Left ventricle myocardium inferior (tissue), 1 donor: ENCODE results near the gene TESK2. TPM values are rescaled to one million over a fixed set of nuclear protein-coding genes. Genes with fewer than 3 reads are reported as not detected.

Source experiments
- DNase-seq: peaks from one replicate; pipeline ENCODE4 v3.0.0-alpha.2; 2020
- H3K27ac ChIP-seq: fragments of 200-600 bp; replicated peaks from 2 replicates; pipeline ENCODE4 v1.8.0; 2021
- H3K27me3 ChIP-seq: fragments of 200-600 bp; 2 replicates; pipeline ENCODE4 v1.8.0; 2021; ENCODE audit warnings: low read depth
- H3K36me3 ChIP-seq: fragments of 200-600 bp; 2 replicates; pipeline ENCODE4 v1.8.0; 2021
- H3K4me1 ChIP-seq: fragments of 200-600 bp; 2 replicates; pipeline ENCODE4 v1.8.0; 2021
- H3K4me3 ChIP-seq: fragments of 200-600 bp; 2 replicates; pipeline ENCODE4 v1.8.0; 2021; ENCODE audit warnings: mild to moderate bottlenecking, moderate library complexity
- H3K9me3 ChIP-seq: fragments of 200-600 bp; replicated peaks from 2 replicates; pipeline ENCODE4 v1.8.0; 2021
- intact Hi-C: fragments of 100-400 bp; cut with micrococcal nuclease; formaldehyde crosslinking; loops from one replicate; pipeline ENCODE4 v1.11.0; 2022
- total RNA-seq: library from RNA; stranded (reverse); fragmentation: NEBNext Ultra II Directional; extraction: Animal tissue kit (Norgen Biotek cat#: 25700); gene quantifications from one replicate; pipeline ENCODE4 v1.2.1, GENCODE V29; 2021
- TF ChIP-seq, protein P1 (sequence below): fragments of 200-600 bp; IDR thresholded peaks from 2 replicates; pipeline ENCODE4 v1.8.0; 2021; ENCODE audit warnings: antibody characterized with exemption, mild to moderate bottlenecking, borderline replicate concordance
- donor health status: DM: no; HTN: yes; CAD: no; lungs with severe emphysema.

The TESK2 gene
- total RNA-seq, 1 donor from 2014 or later, result 1.4 TPM

DNA sequence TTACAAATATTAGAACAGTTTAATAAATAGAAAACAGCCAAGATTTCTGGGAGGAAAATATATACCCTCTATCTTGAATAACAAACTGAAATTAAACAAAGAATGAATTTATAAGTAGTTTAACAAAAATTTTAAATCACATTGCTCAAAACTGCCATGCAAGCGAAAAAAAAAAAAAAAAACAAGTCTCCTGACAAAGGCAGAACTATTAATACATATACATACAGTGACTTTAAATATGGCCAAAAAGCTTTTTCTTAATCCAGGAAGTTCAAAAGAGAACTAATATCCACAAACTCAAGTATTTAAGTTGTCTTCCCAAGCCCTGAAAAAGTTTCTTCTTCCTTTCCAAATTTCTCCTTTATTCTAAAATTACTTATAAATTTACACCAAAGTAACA is 87.2 kb downstream of the TESK2 start:
- H3K9me3 ChIP-seq, result no peaks in the 10 kb centered on the region
- H3K27ac ChIP-seq, result no peak overlapping the region
- H3K4me1 ChIP-seq, result no peaks in the 10 kb centered on the region
- no peaks in the 10 kb centered on the region for H3K27me3 ChIP-seq
- DNase-seq, result no peak
- TF ChIP-seq, protein P1, sequence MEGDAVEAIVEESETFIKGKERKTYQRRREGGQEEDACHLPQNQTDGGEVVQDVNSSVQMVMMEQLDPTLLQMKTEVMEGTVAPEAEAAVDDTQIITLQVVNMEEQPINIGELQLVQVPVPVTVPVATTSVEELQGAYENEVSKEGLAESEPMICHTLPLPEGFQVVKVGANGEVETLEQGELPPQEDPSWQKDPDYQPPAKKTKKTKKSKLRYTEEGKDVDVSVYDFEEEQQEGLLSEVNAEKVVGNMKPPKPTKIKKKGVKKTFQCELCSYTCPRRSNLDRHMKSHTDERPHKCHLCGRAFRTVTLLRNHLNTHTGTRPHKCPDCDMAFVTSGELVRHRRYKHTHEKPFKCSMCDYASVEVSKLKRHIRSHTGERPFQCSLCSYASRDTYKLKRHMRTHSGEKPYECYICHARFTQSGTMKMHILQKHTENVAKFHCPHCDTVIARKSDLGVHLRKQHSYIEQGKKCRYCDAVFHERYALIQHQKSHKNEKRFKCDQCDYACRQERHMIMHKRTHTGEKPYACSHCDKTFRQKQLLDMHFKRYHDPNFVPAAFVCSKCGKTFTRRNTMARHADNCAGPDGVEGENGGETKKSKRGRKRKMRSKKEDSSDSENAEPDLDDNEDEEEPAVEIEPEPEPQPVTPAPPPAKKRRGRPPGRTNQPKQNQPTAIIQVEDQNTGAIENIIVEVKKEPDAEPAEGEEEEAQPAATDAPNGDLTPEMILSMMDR, result no peak
- intact Hi-C loops, result no loop called here
- H3K4me3 ChIP-seq, result no peak overlapping the region
- H3K36me3 ChIP-seq, result no peaks in the 10 kb centered on the region

DNA sequence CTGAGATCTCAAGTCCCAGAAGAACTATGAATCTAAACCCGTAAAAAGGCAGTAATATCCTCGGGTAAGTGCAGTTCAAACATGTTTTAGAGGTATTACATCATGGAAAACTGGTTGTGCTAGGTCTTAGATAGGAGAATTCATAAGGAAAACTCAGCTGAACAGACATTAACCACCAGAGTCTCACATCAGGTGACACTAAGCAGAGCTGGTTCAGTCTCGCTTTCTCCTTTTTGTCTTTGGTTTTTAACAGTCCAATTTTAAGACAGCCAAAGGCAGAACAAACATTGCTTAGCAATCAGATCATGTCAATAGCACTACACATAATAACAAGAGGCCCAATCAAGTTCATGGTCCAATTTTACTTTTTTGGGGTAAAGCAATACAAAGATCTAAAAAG is 87.7 kb downstream of the TESK2 start:
- no peaks in the 10 kb centered on the region for H3K36me3 ChIP-seq
- intact Hi-C loops, result no loop called here
- no peak overlapping the region for H3K27ac ChIP-seq
- H3K27me3 ChIP-seq, result no peaks in the 10 kb centered on the region
- no peaks in the 10 kb centered on the region for H3K9me3 ChIP-seq
- TF ChIP-seq, protein P1, result no peak
- H3K4me1 ChIP-seq, result no peaks in the 10 kb centered on the region
- no peak for DNase-seq
- H3K4me3 ChIP-seq, result no peak overlapping the region

DNA sequence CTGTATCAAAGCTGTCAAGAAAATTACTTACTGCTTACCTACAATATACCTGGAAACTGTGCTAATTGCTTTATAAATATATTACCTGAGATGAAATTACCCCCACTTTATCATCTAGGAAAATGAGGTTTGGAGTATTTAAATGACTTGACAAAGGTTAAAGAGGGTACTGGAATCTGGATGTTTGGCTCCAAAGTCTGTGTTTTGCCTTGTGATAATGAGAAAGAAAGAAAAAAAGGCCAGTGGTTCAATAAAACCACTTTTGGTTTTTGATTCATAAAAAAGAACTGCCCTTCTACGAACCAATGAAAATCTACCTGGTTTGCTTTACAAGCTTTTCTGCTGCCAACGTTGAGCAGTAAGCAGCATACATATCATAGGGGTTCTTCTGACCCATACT is 89.4 kb downstream of the TESK2 start:
- no peak overlapping the region for H3K4me3 ChIP-seq
- no peaks in the 10 kb centered on the region for H3K4me1 ChIP-seq
- H3K9me3 ChIP-seq, result no peaks in the 10 kb centered on the region
- no peak overlapping the region for H3K27ac ChIP-seq
- TF ChIP-seq, protein P1, result no peak
- no peaks in the 10 kb centered on the region for H3K27me3 ChIP-seq
- intact Hi-C loops, result no loop called here
- no peaks in the 10 kb centered on the region for H3K36me3 ChIP-seq
- no peak for DNase-seq

DNA sequence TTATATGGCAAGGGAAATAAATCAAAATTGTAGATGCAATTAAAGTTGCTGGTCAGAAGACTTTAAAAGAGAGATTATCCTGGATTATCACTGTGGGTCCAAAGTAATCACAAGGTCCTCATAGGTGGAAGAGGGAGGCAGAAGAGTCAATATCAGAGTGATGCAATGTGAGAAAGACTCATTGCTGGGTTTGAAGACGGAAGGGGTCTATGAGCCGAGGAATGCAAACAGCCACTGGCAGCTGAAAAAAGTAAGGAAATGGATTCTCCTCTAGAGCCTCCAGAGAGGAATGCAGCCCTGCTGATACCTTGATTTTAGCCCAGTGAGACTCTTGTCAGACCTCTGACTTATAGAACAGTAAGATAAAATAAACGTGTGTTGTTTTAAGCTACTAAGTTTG is 90.9 kb downstream of the TESK2 start:
- no peak for DNase-seq
- no peaks in the 10 kb centered on the region for H3K27me3 ChIP-seq
- H3K4me1 ChIP-seq, result no peaks in the 10 kb centered on the region
- TF ChIP-seq, protein P1, result no peak
- intact Hi-C loops, result no loop called here
- H3K9me3 ChIP-seq, result no peaks in the 10 kb centered on the region
- H3K36me3 ChIP-seq, result no peaks in the 10 kb centered on the region
- no peak overlapping the region for H3K27ac ChIP-seq
- H3K4me3 ChIP-seq, result no peak overlapping the region

DNA sequence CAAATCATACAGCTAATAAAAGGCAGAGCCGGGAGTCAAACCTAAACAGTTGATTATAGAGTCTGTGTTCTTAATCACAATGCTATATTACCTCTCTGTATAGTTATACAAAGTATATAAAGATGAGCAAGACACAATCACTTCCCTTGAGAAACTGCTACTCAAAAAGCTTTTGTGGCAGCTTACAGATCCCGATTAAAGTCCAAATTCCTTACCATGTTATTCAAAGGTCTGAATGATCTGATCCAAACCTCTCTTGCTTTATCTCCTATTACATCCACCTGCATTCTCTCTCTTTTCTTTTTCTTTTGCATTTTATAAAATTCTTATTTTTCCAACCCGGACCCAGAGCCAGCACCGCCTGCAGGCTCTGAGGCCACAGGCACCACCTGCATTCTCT is 93.7 kb downstream of the TESK2 start:
- intact Hi-C loops, result no loop called here
- TF ChIP-seq, protein P1, result no peak
- Histone ChIP-seq H3K27me3 (no peaks in the 10 kb centered on the region), H3K27ac (no peak overlapping the region), H3K9me3 (no peaks in the 10 kb centered on the region), H3K36me3 (no peaks in the 10 kb centered on the region), H3K4me3 (no peak overlapping the region), H3K4me1 (peaks cover 11% of the 10 kb centered on the region)
- no peak for DNase-seq

DNA sequence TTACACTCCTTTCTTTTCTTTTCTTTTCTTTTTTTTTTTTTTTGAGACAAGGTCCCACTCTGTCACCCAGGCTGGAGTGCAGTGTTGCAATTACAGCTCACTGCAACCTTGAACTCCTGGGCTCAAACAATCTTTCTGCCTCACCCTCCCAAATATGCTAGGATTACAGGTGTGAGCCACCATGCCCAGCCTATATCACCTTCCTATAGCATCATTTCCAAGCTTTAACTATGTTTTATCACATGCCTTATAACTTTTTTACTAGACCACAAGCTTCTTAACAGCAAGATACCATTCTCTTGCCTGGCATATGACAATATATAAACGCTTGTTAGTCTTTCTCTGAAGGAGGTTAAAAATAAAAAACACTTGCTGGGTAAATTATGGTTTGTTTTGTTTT is 95.4 kb downstream of the TESK2 start:
- peaks cover 11% of the 10 kb centered on the region for H3K4me1 ChIP-seq
- no peak overlapping the region for H3K4me3 ChIP-seq
- intact Hi-C loops, result no loop called here
- no peak for DNase-seq
- no peaks in the 10 kb centered on the region for H3K9me3 ChIP-seq
- no peaks in the 10 kb centered on the region for H3K27me3 ChIP-seq
- no peaks in the 10 kb centered on the region for H3K36me3 ChIP-seq
- no peak overlapping the region for H3K27ac ChIP-seq
- TF ChIP-seq, protein P1, result no peak
